Measurements from ENCODE around the gene KIAA1614.
A peak's percentile ranks its signal among the peaks of the same experiment; 100 is the strongest.

GRCh38 chr1:180863158-180863775 lies 49.4 kb upstream of the KIAA1614 start:
- peak in 2 of 3 experiments; percentile 46 to 52 for TF ChIP-seq CTCF (optimal IDR thresholded peaks at IDR 0.05 in 1 of 3, IDR thresholded peaks at IDR 0.05 in 1 of 3, conservative IDR thresholded peaks at IDR 0.05 in 1 of 3; ENCODE audit: extremely low read depth in 1 of 3, insufficient read depth in 2 of 3, low read length in 3 of 3)
- no peak for TF ChIP-seq EZH2 (IDR thresholded peaks at IDR 0.05; ENCODE audit: low read length)
